ENCODE data around the gene FABP3.

FABP3 gene

GRCh38 chr1:31373056-31373896, at the start of gene FABP3:
Gene FABP3, minus strand, starts transcription at chr1:31373076. Its CDS starts 62 bp downstream, at chr1:31373014.
- no peak for DNase-seq

GRCh38 chr1:31421371-31422040, 48.6 kb upstream of the FABP3 start:
- DNase-seq, result no peak

GRCh38 chr1:31420716-31421115, 47.8 kb upstream of the FABP3 start:
- DNase-seq, result no peak

- no peak for DNase-seq
Measured at GRCh38 chr1:31418626-31419323, 45.9 kb upstream of the FABP3 start.

- DNase-seq, result no peak
Measured at GRCh38 chr1:31417148-31417547, 44.3 kb upstream of the FABP3 start.

GRCh38 chr1:31416101-31416736, 43.3 kb upstream of the FABP3 start:
- DNase-seq, result no peak

GRCh38 chr1:31415658-31416057, 42.8 kb upstream of the FABP3 start:
- no peak for DNase-seq

- DNase-seq, result no peak
Measured at GRCh38 chr1:31414980-31415370, 42.1 kb upstream of the FABP3 start.

- no peak for DNase-seq
Measured at GRCh38 chr1:31413405-31414001, 40.6 kb upstream of the FABP3 start.

- DNase-seq, result peak in 1 of 4 experiments; percentile 26
Measured at GRCh38 chr1:31412732-31413404, 40.0 kb upstream of the FABP3 start, which contains the start of gene SERINC2. Gene SERINC2, plus strand, starts transcription at chr1:31413213. Its CDS starts 53 bp downstream, at chr1:31413266.

- no peak for DNase-seq
Measured at GRCh38 chr1:31412205-31412604, 39.3 kb upstream of the FABP3 start.

- DNase-seq, result no peak
Measured at GRCh38 chr1:31410871-31411270, 38.0 kb upstream of the FABP3 start.

GRCh38 chr1:31409946-31410858, 37.3 kb upstream of the FABP3 start:
- no peak for DNase-seq

GRCh38 chr1:31408788-31409318, 36.0 kb upstream of the FABP3 start:
- DNase-seq, result no peak

GRCh38 chr1:31407029-31407626, 34.3 kb upstream of the FABP3 start:
- no peak for DNase-seq

GRCh38 chr1:31405578-31406245, 32.8 kb upstream of the FABP3 start:
- no peak for DNase-seq

GRCh38 chr1:31401241-31401640, 28.4 kb upstream of the FABP3 start:
- DNase-seq, result no peak

- DNase-seq, result no peak
Measured at GRCh38 chr1:31400393-31400792, 27.5 kb upstream of the FABP3 start.

- no peak for DNase-seq
Measured at GRCh38 chr1:31399976-31400375, 27.1 kb upstream of the FABP3 start.

- DNase-seq, result no peak
Measured at GRCh38 chr1:31398246-31398645, 25.4 kb upstream of the FABP3 start.
